H1 (cell line): ENCODE data around the gene GMPR2.

Experiments used
- CBX5 ChIP-seq: fragments of 300-800, 300-1000 bp; sonication (generic); IDR thresholded peaks from 2 replicates; pipeline ENCODE4 v1.7.1; 2016; ENCODE audit warnings: antibody characterized with exemption, low read length, low read depth
- EP300 ChIP-seq, 2 experiments: IDR thresholded peaks; 1 replicate in 1 of 2; 2 replicates in 1 of 2; pipeline ENCODE4 v1.6.1; 2011 to 2012; ENCODE audit warnings: low read depth in 2 of 2, low read length in 2 of 2, mild to moderate bottlenecking in 2 of 2, borderline replicate concordance in 1 of 2, inconsistent platforms in 1 of 2, moderate library complexity in 1 of 2
- EZH2 ChIP-seq: fragments of 200-600 bp; sonication (generic); IDR thresholded peaks from 2 replicates; pipeline ENCODE4 v1.7.1; 2012; ENCODE audit warnings: low read depth, mild to moderate bottlenecking, moderate library complexity, low read length, inconsistent platforms; ENCODE audit not compliant: severe bottlenecking
- NRF1 ChIP-seq: IDR thresholded peaks from 2 replicates; pipeline ENCODE4 v1.6.1; 2011; ENCODE audit warnings: mild to moderate bottlenecking, low read depth, low read length, improper control_type of control experiment
- POLR2A ChIP-seq, 2 experiments: IDR thresholded peaks; 1 replicate in 1 of 2; 2 replicates in 1 of 2; pipeline ENCODE4 v1.6.1; 2011; ENCODE audit warnings: low read depth in 2 of 2, low read length in 2 of 2, mild to moderate bottlenecking in 2 of 2; ENCODE audit errors: control extremely low read depth in 1 of 2
- RFX5 ChIP-seq: IDR thresholded peaks from 2 replicates; pipeline ENCODE4 v1.6.1; 2011; ENCODE audit warnings: low read depth, low read length, improper control_type of control experiment, borderline replicate concordance
- SP4 ChIP-seq: IDR thresholded peaks from 2 replicates; pipeline ENCODE4 v1.6.1; 2012; ENCODE audit warnings: low read length, inconsistent platforms
- YY1 ChIP-seq: IDR thresholded peaks from 2 replicates; pipeline ENCODE4 v1.6.1; 2011; ENCODE audit warnings: low read depth, mild to moderate bottlenecking, low read length
- ZNF274 ChIP-seq: IDR thresholded peaks from 2 replicates; pipeline ENCODE4 v1.7.0; 2012; ENCODE audit warnings: low read length, borderline replicate concordance; ENCODE audit errors: extremely low read depth
- TF ChIP-seq, protein P1 (sequence below), 3 experiments: IDR thresholded peaks; 1 replicate in 2 of 3; 2 replicates in 1 of 3; pipeline versions ENCODE4 v1.5.1 to v1.6.1; 2011; ENCODE audit warnings: low read length in 3 of 3, mild to moderate bottlenecking in 3 of 3, inconsistent platforms in 2 of 3, low read depth in 1 of 3, moderate library complexity in 1 of 3; ENCODE audit not compliant: insufficient read depth in 1 of 3; ENCODE audit errors: control extremely low read depth in 1 of 3
- TF ChIP-seq, protein P2 (sequence below): IDR thresholded peaks from 2 replicates; pipeline ENCODE4 v1.6.1; 2011; ENCODE audit warnings: low read length, improper control_type of control experiment

GRCh38 chr14:24274101-24274543 lies 41.4 kb downstream of the GMPR2 start:
- TF ChIP-seq, protein P1, sequence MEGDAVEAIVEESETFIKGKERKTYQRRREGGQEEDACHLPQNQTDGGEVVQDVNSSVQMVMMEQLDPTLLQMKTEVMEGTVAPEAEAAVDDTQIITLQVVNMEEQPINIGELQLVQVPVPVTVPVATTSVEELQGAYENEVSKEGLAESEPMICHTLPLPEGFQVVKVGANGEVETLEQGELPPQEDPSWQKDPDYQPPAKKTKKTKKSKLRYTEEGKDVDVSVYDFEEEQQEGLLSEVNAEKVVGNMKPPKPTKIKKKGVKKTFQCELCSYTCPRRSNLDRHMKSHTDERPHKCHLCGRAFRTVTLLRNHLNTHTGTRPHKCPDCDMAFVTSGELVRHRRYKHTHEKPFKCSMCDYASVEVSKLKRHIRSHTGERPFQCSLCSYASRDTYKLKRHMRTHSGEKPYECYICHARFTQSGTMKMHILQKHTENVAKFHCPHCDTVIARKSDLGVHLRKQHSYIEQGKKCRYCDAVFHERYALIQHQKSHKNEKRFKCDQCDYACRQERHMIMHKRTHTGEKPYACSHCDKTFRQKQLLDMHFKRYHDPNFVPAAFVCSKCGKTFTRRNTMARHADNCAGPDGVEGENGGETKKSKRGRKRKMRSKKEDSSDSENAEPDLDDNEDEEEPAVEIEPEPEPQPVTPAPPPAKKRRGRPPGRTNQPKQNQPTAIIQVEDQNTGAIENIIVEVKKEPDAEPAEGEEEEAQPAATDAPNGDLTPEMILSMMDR (IDR thresholded peaks at IDR 0.05; ENCODE audit: control extremely low read depth in 1 of 3, insufficient read depth in 1 of 3, low read depth in 1 of 3, low read length in 3 of 3): no peak
- TF ChIP-seq YY1 (no peak), EZH2 (no peak), CBX5 (no peak), EP300 (IDR thresholded peaks at IDR 0.05; ENCODE audit: borderline replicate concordance in 1 of 2, low read depth in 2 of 2, low read length in 2 of 2) (no peak), ZNF274 (no peak), SP4 (no peak), RFX5 (no peak), NRF1 (no peak), POLR2A (IDR thresholded peaks at IDR 0.05; ENCODE audit: control extremely low read depth in 1 of 2, low read depth in 2 of 2, low read length in 2 of 2) (no peak)
- TF ChIP-seq, protein P2, sequence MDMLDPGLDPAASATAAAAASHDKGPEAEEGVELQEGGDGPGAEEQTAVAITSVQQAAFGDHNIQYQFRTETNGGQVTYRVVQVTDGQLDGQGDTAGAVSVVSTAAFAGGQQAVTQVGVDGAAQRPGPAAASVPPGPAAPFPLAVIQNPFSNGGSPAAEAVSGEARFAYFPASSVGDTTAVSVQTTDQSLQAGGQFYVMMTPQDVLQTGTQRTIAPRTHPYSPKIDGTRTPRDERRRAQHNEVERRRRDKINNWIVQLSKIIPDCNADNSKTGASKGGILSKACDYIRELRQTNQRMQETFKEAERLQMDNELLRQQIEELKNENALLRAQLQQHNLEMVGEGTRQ: no peak
